NT2/D1 (cell line): ENCODE measurements around the gene PRKCQ.

Source experiments
- DNase-seq: peaks from one replicate; pipeline ENCODE4 v3.0.0-alpha.2; 2011; ENCODE audit warnings: low read depth, low spot score
- H3K27me3 ChIP-seq: 2 replicates; pipeline ENCODE4 v1.6.0; 2011; ENCODE audit warnings: mild to moderate bottlenecking; ENCODE audit not compliant: insufficient read length, insufficient read depth
- H3K36me3 ChIP-seq: 2 replicates; pipeline ENCODE4 v1.6.1; 2011; ENCODE audit warnings: mild to moderate bottlenecking, low read length, mixed read lengths; ENCODE audit not compliant: insufficient read depth, insufficient read length
- H3K4me1 ChIP-seq: 2 replicates; pipeline ENCODE4 v1.5.1; 2011; ENCODE audit not compliant: insufficient read depth, insufficient read length
- H3K4me3 ChIP-seq: 2 replicates; pipeline ENCODE4 v1.5.1; 2011; ENCODE audit warnings: low read depth; ENCODE audit not compliant: insufficient read length
- H3K9ac ChIP-seq: 2 replicates; pipeline ENCODE4 v1.6.0; 2011; ENCODE audit warnings: low read depth; ENCODE audit not compliant: insufficient read length
- H3K9me3 ChIP-seq: 2 replicates; pipeline ENCODE4 v1.5.1; 2011; ENCODE audit warnings: mild to moderate bottlenecking, low read length; ENCODE audit not compliant: insufficient read depth
- SUZ12 ChIP-seq: IDR thresholded peaks from 2 replicates; pipeline ENCODE4 v1.6.1; 2011; ENCODE audit not compliant: insufficient read length, insufficient read depth; ENCODE audit errors: extremely low read depth
- YY1 ChIP-seq: IDR thresholded peaks from 2 replicates; pipeline ENCODE4 v1.6.1; 2011; ENCODE audit not compliant: insufficient read length, insufficient read depth
- ZNF274 ChIP-seq: IDR thresholded peaks from 2 replicates; pipeline ENCODE4 v1.6.1; 2011; ENCODE audit warnings: mild to moderate bottlenecking, low read depth, low read length

PRKCQ gene

GRCh38 chr10:6393168-6393567 lies 186.9 kb downstream of the PRKCQ start:
- DNase-seq = no peak
- peaks cover 17% of the 10 kb centered on the region; the same call in 1 of the 2 replicates for H3K9me3 ChIP-seq
- no peaks in the 10 kb centered on the region for H3K27me3 ChIP-seq
- no peaks in the 10 kb centered on the region for H3K36me3 ChIP-seq
- TF ChIP-seq ZNF274 (no peak), YY1 (no peak), SUZ12 (no peak)
- H3K4me1 ChIP-seq = no peaks in the 10 kb centered on the region
- H3K9ac ChIP-seq = no peak overlapping the region
- no peak overlapping the region for H3K4me3 ChIP-seq

DNA sequence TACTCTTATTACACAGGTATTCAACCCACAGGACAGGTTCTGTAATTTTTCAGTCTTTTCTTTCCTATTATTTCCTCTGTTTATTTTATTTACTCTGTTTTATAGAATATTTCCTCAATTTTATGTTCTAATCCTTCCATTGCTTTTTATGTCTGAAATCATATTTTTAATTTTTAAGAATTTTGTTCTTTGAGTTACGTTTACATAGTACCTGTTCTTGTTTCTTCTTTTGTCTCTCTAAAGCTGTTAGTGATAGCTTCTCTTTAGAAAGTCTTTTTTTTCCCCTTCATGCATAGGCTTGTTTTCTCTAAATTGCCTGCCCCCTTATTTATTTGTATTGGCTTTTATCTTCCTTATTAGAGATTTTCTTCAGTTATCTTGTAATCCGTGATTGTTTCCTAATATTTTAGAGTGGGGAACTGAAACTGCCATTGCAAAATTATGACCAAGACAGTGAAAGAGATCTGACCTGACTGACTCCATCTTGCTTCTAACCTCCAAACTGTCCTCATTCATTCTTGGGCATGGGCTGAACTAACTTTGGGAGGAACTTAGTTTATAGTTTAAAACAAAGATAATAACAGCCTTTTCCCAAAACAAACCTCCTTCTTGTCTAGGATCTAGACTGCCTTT lies 189.7 kb downstream of the PRKCQ start:
- H3K36me3 ChIP-seq = no peaks in the 10 kb centered on the region
- peaks cover 17% of the 10 kb centered on the region; the same call in 1 of the 2 replicates for H3K9me3 ChIP-seq
- no peak for DNase-seq
- no peak overlapping the region for H3K9ac ChIP-seq
- no peak overlapping the region for H3K4me3 ChIP-seq
- no peaks in the 10 kb centered on the region for H3K27me3 ChIP-seq
- TF ChIP-seq ZNF274 = no peak
- no peak for TF ChIP-seq YY1
- TF ChIP-seq SUZ12 = no peak
- H3K4me1 ChIP-seq = no peaks in the 10 kb centered on the region

DNA sequence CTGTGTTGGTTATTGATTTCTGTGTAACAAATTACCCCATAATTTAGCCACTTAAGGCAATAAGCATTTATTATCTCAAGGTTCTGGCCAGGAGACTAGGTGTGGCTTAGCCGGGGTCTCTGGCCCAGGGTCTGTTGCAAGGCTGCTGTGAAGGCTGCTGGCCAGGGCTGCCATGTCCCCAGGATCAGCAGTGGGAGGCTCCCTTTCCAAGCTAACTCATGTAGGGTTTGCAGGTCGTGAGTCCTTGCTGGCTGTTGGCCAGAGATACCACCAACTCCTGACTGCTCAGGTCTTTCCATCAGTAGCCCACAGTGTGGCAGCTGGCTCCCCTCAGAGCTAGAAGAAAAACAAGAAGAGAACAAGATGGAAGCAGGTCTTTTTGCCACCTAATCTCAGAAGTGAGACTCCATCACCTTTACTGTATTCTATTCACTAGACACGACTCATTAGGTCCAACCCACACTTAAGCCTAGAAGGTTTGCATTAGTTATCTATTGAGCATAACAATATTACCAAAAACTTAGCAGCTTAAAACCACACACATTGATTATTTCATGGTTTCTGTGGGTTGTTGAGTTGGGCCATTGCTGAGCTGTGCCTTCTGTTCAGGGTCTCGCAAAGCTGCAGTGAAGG lies 191.7 kb downstream of the PRKCQ start:
- no peak for TF ChIP-seq ZNF274
- TF ChIP-seq YY1 = no peak
- no peak for TF ChIP-seq SUZ12
- no peak overlapping the region for H3K9ac ChIP-seq
- no peak overlapping the region for H3K4me3 ChIP-seq
- H3K9me3 ChIP-seq = peaks cover 17% of the 10 kb centered on the region; the same call in 1 of the 2 replicates
- no peaks in the 10 kb centered on the region for H3K27me3 ChIP-seq
- DNase-seq = no peak
- H3K4me1 ChIP-seq = no peaks in the 10 kb centered on the region
- H3K36me3 ChIP-seq = no peaks in the 10 kb centered on the region

DNA sequence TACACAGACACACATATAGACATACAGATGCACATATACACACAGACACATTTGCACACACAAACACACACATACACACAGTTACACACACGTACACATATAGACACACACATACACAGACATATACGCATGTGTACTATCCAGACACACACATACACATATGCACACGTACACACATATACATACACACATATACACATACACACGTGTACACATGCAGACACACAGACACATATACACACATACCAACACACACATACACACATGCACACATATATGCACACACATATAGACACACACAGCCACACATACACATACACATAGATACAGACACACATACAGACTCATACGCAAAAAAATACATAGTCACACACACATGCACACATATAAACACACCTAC lies 193.1 kb downstream of the PRKCQ start:
- H3K36me3 ChIP-seq = no peaks in the 10 kb centered on the region
- TF ChIP-seq SUZ12 (no peak), YY1 (no peak), ZNF274 (no peak)
- DNase-seq = no peak
- no peak overlapping the region for H3K9ac ChIP-seq
- no peaks in the 10 kb centered on the region for H3K4me1 ChIP-seq
- no peaks in the 10 kb centered on the region for H3K27me3 ChIP-seq
- H3K9me3 ChIP-seq = peaks cover 21% of the 10 kb centered on the region; the same call in 1 of the 2 replicates
- H3K4me3 ChIP-seq = no peak overlapping the region

DNA sequence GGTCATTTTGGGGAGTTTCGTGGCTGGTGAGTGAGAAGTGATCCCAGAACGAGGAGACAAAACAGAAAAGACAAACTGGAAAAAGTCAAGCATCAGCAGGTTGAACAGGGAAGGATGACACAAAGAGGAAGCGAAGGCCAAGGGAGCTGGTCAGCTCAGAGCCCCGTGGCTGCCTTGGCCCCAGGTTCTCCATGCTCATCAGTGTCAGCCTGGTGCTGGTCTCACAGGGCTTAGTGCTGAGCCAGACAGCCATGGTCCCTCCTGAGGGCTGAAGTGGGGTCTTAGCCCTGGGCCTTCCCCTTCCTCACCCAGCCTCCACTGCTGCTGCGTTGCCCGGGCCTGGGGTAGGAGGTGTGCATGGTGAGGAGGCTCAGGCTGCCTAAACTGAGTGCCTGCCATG lies 193.7 kb downstream of the PRKCQ start:
- H3K9ac ChIP-seq = no peak overlapping the region
- TF ChIP-seq YY1 = no peak
- TF ChIP-seq SUZ12 = no peak
- TF ChIP-seq ZNF274 = no peak
- DNase-seq = no peak
- peaks cover 27% of the 10 kb centered on the region; the same call in 1 of the 2 replicates for H3K9me3 ChIP-seq
- no peaks in the 10 kb centered on the region for H3K4me1 ChIP-seq
- H3K36me3 ChIP-seq = no peaks in the 10 kb centered on the region
- H3K27me3 ChIP-seq = no peaks in the 10 kb centered on the region
- no peak overlapping the region for H3K4me3 ChIP-seq

DNA sequence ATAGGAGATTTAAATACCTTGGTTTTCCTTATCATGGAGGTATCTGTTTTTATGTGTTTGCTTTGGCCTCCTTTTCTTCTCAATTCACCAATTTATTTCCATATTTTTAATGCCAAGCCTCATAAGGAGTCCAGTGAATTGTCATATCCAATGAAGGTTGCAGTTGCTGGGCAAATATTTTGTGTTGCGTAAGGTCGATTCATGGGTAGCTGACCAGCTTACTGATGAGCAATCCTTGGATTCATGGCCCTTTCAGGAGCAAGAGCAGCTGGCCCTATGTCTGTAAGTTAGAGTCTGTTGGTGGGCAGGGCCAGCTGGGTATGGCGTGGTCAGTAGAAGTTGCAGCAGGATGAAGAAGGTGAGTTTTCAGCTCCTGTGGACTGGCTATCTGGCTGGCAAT lies 194.4 kb downstream of the PRKCQ start:
- Histone ChIP-seq H3K9me3 (peaks cover 31% of the 10 kb centered on the region), H3K27me3 (no peaks in the 10 kb centered on the region), H3K36me3 (no peaks in the 10 kb centered on the region), H3K4me1 (no peaks in the 10 kb centered on the region), H3K9ac (no peak overlapping the region), H3K4me3 (no peak overlapping the region)
- TF ChIP-seq YY1 (no peak), ZNF274 (no peak), SUZ12 (no peak)
- no peak for DNase-seq

DNA sequence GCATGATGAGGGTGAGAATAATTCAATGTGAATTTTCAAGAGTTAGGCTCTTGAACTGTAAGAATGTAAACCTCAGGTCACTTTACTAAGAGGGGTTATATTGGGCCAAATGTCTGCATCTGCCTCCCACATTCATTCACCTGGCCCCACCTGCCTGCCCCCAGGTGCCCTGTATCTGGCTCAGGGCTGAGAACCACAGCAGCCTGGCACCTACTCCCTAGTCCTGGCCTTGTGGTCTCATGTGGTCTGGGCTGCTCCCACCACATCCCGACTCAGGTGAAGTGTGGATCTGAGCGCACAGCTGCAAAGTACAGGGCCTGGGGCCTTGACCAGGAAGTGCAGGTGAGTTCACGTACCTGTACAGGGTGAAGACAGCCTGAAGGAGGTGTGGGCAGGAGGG lies 195.2 kb downstream of the PRKCQ start:
- no peak for TF ChIP-seq ZNF274
- no peaks in the 10 kb centered on the region for H3K4me1 ChIP-seq
- DNase-seq = no peak

More for the DNA sequence above, 195.2 kb downstream of the PRKCQ start:
- H3K4me3 ChIP-seq = no peak overlapping the region
- no peak overlapping the region for H3K9ac ChIP-seq
- no peaks in the 10 kb centered on the region for H3K27me3 ChIP-seq
- no peaks in the 10 kb centered on the region for H3K36me3 ChIP-seq
- H3K9me3 ChIP-seq = peaks cover 35% of the 10 kb centered on the region
